GM21423 (cell line): Measurements from ENCODE around the gene IGSF21.

Source experiments
- ATAC-seq: cut with Tn5 transposase; IDR thresholded peaks from one replicate; pipeline ENCODE4 v1.9.1; 2021; ENCODE audit warnings: mild to moderate bottlenecking, moderate library complexity; ENCODE audit not compliant: unreplicated experiment

The IGSF21 gene

DNA sequence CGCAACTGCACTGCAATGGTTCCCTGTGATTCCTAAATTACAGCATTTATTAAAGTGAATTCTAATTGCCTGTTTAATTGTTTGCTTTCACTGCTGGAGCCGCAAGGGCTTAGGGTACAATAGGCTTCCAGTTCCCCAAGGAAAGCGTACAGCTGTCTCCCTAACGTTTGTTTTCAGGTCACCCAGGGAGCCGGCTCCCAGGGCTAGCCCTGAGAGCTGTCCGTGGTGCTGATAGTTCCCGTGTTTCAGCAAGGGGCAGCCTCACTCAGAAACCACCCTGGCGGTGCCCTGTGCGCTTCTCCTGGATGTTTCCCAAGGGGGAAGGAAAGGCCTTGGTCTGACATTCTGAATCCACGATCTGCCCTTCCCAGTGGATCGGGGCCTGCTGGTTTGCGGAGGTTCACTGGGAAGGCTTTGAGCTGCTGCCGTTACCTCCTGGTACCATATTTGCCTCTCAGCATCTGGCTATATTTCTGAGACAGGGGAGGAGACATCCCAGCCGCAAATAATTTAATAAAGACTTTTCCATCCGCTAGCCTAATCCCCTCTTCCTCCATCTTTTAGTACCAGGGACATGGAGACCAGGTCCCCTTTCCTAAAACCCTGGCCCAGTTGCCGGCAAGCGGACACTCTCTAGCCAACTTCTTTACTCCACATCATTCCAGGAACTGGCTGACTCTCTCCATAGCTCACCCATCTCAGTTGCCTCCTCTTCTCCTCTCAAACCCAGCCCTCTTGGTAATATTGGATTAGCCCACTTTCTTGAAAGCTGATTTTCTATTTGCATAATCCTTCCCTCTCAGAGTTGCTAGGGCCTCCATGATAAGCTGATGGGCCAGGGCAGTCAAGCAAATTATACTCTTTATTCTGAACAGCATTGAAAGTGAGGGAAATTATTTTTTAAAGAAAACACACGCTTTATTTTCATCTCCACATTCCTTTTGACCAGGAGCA, 149.0 kb downstream of the IGSF21 start:
- ATAC-seq = no peak

DNA sequence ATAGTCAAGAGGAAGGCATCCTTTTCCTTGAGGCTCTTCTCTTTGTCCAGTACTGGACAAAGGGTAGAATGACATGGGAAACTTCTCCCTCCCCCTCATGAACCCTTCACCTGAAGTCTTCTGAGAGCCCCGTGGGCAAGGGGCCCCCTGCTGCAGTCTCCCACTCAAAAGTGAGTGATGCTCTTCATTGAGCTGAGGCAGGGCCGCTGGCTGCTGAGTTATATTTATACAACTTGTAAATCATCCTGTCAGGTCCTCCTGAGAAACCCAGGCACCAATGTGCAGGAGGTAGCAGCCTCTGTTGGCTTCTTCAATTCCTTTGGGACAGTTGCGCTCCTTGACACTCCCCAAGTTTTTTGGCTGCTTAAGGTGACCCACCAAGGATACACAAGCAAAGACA, 150.2 kb downstream of the IGSF21 start:
- ATAC-seq = no peak

DNA sequence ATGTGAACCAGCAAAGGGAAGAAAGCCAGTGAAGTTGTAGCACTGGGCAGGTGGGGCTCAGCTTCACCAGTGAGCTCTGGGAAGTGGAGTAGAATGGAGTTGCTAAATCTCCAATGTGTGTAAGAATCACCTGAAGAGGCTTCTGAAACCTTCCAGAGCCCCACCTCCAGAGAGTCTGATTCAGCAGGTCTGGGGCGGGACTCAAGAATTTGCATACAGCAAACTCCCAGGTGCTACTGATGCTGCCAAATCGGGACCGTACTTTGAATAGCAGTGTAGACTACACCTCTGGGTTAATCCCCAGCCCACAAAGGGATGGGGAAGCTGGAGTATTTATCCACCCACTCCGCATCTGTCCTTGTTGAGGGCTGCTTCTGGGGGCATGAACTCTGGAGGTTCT, 154.3 kb downstream of the IGSF21 start:
- ATAC-seq = no peak

DNA sequence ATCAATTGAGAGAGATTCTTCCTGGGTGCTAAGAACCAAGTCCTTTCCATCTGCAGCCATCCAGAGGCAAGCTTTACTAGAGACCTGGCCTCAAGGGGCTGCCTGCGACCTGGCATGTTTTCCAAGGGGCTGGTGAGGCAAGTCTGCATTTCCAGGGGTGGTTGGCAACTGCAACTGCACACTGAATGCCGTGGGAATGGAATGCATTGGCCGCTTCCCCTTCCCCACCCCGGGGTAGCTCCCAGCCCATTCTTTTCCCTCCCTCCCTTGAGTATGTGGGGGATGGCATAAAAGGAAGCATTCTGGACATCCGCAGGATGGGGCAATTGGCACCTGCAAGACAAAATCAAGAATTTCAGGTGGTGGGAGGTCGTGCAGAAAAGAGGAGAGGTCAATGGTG, 155.1 kb downstream of the IGSF21 start:
- no peak for ATAC-seq

DNA sequence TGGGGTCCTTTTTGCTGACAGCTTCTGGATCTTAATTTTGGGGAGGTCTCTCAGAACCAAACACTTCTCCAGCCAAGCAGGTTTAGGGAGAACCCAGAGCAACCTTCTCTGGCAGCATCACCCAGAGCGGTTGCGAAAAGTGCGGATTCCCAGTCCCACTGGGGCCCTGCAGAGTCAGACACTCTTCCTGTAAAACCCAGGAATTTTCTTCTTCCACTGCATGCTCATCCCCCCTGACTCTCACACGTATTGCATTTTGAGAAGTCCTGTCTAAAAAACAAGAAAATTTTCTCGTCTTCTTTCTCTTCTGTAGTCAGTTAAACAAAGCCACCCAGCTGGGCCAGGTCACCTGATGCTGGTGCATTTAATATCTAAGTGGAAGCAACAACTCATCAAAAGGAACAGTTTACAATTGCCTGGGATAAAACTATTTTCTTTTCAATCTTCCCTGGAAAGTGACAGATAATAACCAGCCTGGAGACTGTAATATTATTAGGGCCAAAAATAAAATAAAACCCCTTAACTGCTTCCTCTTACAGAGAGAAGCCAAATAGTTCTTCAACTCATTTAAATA, 156.0 kb downstream of the IGSF21 start:
- no peak for ATAC-seq

DNA sequence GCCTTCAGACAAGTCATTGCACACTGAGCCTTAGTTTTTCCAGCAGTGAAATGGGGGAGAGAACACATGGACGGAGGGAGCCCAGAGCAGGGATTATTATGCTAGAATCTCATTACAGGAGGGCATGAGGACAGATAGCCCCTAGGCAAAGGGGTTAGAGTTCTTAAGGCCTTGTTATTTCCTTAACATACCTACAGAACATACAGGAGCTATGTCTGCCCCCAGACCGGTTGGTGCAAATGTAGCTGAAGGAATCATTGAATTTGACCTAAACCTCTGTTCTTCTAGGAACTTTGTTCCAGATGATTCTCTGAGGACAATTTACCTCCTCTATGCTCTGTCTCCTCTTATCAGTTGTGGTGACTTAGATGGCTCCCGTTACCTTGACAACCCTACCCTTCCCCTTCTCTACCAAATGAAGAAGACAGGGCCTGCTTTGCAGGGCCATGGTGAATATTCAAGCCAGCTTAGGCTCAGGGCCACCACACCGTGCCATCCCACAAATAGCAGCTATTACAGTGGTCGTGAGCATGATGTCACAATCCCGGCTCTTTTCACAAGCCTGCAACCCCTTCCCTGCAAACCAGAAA, 156.9 kb downstream of the IGSF21 start:
- no peak for ATAC-seq

DNA sequence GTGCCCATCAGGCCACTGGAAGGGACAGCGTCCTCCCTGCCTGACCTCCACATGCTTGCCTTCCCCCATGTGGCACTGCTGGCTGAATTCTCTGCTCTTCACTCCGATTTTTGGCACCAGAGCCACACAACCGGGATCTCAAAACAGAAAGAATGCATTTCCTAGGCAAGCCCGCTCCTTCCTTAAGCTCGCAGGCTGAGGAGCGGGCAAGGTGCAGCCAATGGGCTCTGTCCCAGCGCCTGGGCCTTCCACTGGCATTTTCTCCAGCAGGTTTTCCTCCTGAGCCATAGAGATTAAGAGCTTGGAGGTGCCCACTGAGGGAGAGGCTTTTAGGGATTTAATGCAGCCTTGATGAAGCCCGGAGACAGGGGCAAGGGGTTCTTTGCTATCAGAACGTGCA, 158.0 kb downstream of the IGSF21 start:
- no peak for ATAC-seq

DNA sequence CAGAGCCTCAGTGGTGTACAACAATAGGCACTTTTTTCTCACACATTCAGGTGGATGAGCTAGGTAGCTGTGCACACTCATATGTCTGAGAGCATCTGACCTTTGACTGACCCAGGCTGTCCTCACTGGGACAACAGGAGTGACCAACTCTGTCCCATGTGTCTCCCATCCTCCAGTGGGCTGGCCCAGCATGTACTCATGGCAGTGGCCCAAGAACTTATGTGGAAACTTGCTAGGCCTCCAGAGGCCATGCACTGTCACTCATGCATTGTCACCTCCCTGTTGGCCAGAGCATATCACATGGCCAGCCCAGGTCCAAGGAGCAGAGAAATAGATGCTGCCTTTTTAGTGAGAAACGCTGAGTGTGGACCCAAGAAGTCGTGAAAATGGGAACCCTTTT, 158.8 kb downstream of the IGSF21 start:
- no peak for ATAC-seq

DNA sequence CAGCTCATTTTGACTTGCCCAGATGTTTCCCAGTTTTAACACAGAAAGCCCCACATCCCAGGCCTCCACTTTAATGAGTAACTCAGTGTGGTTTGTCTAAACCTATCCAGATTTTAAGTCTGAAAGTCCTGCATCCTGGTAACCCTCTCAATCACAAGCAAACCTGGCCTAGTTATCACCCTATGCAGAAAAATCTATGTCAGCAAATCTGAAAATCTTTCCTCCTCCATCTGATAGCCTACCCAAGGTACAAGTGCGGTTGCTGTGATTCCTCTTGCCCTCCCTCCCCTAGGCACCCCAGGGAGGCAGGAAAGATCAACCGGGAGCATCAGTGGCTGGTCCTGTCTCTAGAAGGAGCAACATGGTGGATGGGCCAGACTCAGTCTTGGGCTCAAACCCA, 163.7 kb downstream of the IGSF21 start:
- ATAC-seq = no peak

DNA sequence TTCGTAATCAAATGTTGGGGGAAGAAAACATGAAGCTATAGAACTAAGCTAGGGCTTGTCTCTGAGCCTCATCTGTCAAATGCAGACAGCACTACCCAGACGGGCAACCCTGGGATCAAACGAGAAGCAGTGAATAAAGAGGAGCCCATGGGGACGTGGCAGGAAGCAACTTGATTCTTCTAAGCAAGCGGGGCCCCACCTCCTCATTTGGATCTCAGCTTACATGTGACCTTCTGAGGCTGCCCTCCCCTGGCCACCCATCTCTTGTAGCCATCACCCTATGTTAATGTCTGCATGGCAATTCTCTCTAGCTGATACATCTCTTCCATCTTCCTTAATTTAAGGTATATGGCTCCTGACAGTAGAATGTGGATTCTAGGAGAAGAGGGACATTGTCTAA, 171.3 kb downstream of the IGSF21 start:
- ATAC-seq = no peak

DNA sequence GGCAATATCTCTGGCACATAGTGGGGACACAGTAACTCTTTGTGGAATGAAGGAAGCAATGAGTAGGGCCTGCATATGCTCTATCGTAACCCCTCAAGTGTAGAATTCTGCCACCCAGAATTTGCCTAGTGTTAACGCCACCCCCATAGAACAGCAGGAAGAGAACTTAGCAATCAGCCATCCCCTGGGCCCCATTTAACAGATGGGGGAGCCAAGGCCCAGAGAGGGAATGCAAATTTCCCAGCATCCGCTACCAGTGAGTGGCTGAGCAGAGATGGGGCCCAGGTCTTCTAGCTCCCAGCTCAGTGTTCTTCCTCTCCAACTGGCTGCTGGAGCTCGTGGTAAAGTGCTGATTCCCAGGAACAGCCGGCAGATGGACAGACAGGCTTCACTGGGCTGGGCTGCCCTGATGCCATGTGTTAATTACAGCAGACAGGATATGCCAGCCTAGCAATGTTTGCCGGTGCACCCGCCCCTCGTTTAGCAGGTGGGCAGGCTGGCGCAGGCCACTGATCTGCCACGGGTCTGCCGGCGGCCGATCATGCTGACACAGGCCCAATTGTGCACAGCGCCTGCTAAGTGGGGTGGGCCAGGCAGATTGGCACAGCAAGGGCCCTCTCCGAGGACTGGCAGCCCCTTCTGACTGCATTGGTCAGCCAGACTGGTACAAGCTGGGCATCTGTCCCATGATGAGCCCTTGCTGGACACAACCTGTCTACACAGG, 171.9 kb downstream of the IGSF21 start:
- no peak for ATAC-seq

DNA sequence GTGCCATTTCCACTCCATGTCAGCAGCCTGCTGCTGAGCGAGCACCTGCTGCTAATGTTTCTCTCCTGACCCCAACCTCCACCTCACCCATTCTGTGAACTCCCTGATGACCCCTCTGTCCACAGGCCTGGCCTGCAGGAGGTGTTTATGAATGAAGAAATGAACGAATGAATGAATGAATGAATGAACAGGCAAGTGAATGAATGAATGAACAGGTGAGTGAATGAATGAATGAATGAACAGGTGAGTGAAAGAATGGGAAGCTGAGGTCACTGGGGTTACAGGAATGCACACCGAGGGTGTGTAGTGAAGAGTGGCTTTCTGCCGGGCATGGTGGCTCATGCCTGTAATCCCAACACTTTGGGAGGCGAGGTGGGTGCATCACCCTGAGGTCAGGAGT, 173.4 kb downstream of the IGSF21 start:
- no peak for ATAC-seq

DNA sequence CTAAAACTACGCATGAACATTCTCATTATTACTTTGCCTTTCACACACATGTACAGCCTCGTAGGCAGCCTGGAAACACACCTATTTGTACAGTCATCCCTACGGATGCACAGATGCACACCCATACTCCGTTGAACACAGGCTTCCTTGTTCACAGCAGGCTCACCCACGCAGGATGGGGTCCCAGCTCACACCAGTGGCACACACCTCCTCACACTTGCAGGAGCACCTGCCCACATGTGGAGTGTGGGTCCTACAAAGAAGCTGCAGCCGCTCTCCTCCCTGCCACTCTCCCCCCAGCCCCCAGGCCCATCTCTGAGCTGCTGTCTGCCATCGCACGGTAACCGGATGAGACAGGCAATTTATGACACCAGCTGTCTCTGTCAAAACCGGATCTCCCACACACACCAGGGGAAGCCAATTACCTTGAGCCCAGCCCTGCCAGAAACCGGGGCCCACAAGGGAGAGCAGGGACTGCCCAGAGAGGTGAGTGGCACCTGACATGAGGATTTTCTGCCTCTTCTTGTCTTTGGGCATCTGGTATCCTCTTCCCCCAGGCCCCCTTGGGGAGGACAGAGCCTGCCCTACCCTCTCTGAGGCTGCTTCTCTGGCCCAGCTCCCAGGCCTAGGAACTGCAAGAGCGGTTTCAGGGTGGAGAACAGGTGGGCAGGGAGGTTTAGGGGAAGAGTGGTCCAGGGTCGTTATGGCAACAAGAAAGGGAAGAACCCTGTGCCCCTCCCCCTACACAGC, 175.4 kb downstream of the IGSF21 start:
- no peak for ATAC-seq

DNA sequence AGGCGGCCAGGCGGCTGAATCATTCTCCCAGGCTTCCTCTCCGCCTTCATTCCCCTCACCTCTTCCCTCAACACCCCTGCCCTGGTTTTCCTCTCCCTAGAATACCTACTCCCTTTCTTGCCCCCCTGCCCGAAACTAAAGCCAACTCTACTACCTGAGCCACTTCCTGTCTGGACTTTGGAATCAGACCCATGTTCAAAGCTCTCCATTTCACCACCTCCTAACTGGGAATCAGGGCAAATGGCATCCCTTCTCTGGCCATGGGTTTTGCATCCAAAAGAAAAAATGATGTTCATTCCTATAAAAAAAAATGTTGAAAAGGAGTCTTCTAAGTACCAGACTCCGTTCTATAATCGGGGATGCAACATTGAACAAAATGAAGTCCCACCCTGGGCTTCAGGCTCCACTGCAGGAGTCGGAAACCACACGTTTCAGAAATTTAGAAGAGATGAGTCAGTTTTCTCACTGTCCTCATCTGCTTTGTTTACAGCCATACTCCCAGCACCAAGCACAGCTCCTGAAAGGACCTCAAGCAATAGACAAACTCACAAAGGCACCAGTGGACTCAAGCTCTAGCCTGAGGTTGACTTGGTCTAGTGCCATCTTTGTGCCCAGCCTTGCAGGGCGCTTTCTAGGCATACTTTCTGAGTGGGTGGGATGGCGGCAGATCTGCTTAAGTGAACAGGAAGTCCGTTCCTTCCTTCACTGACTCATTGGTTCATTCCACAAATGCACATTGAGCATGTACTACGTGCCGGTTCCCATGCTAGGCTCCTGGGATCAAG, 176.2 kb downstream of the IGSF21 start:
- no peak for ATAC-seq

DNA sequence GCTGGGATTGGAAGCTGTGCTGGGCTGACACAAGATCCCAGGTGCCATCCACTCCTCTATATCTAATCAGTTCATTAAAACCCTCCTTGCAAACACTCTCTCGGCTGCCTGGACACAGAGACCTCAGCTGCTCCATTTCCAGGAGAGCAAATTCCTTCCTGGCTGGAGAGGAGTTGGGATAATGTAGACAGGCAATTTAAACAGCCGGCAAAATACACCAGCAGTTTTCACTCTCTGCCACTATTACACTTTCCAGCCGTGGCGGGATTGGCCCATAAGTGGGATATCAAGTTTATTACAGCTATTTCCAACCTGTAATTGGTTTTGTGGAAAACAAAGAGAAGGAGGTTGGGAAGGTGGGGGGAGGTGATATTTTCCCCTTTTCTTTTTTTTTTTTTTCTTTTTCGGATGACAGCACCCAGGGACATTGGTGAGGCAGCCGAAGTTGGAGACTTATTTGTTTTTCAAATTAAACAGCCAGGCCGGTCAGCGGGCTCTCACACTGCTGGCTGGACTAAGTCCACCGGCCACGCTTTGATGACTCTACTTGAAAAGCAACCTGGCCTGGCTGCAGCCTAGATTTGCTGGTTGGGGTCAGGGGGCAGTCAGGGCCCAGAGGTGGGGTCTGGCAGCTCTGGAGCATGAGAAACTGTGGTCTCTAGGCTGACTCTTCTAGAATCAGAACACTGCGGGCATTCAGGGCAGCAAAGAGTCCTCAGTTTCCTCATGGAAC, 177.4 kb downstream of the IGSF21 start:
- no peak for ATAC-seq

DNA sequence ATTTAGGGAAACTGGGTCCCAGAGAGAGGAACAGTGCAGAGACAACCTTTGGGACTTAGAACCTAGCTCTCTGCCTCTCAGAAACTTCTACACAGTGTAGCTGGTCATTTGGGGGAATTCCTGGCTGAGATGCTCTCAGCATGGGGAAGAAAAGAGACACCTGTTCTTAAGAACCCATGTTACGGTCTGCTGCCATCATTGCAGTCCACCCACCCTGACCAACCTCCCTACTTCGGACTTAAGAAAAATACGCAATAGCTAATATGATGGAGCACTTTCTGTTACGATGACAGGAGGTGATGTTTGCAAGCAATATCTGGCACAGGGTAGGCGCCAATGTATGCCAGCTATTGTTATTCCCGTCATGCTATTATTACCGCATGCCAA, 177.9 kb downstream of the IGSF21 start:
- ATAC-seq = no peak

DNA sequence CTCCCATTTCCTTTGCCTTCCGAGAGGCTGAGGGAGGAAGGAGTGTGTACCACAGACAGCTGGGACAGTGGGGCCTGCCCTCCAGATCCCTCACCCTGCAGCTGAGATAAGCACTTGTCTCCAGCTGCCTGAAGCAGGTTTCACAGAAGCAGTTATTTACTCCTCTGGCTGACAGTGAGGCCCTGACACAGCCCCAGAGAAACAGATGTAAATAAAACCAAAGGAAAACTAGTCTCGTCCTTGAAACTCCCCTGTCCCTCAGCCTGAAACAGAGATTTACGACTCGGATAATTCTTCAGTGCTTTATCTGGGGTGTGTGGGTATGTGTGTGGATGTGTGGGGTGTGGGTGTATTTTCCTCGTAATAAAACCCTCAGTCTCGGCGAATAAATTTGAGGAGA, 181.1 kb downstream of the IGSF21 start:
- no peak for ATAC-seq

DNA sequence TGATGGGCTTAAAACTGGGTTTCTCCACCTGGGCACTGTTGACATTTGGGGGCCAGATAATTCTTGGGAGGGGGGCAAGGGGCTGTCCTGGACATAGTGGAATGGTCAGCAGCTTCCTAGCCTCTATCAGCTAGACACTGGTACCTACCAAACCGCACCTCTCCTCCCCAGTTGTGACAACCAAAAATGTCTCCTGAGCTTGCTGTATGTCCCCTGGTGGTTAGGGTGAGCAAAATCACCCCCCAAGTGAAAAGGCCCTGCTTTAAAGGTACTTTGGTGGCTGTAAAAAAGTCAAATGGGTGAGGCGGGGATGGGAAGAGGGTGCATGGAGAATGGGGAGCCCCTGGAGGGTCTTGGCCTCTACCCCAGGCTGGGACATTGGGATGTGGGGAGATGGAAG, 182.0 kb downstream of the IGSF21 start:
- ATAC-seq = no peak

DNA sequence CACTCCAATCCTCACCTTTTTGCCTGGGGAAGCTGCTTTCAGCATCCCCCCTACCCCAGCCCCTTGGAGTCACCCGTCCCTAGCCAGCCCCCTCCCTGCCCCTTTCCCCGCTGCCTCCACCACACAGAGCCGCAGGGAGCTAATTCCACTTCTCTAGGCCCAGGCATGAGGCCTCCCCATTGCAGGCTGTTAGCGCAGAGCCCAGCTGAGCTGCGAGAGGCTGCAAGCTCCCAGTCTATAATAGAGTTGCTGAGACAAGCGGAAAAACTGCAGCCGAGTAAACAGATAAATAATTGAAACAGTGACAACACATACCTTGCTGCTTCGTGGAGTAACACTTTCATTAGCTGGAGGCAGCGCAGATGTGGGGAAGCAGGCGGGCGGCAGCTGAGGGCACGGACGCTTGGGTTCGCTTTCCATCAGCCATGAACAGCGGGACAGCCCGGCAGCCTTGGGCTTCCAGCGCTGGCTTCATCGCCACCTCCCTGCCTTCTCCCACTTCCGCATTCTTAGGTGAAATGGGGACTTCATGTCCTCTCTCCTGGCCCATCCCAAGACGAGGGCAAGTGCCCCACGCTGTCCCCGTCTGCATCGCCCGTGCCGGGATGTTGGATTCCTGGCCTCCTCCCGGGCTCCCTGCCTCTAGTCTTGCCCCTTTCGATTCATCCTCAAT, 183.3 kb downstream of the IGSF21 start:
- ATAC-seq = no peak
